ENCODE data around the gene PREX1. TPM values are rescaled to one million over a fixed set of nuclear protein-coding genes. Genes with fewer than 3 reads are reported as not detected.

PREX1 gene
- total and polyA plus RNA-seq, 4 donors: 29.5 to 121 (median 69.3) TPM

- H3K27me3 ChIP-seq (ENCODE audit: control insufficient read depth in 3 of 3, insufficient read depth in 3 of 3, low read length in 2 of 3): peaks cover 0 to 7% (median 0%) of the 10 kb centered on the region in 3 donors
- H3K27ac ChIP-seq (ENCODE audit: low read depth in 1 of 2, low read length in 1 of 2): no peak overlapping the region
- no peak for DNase-seq
- no peak overlapping the region for H3K4me3 ChIP-seq
- ATAC-seq (ENCODE audit: insufficient read depth, low FRiP score): no peak
- peaks cover 0 to 28% (median 0%) of the 10 kb centered on the region in 4 donors for H3K36me3 ChIP-seq (ENCODE audit: control insufficient read depth in 4 of 4, insufficient read depth in 4 of 4, low read length in 4 of 4)
- TF ChIP-seq CTCF (IDR thresholded peaks at IDR 0.05; ENCODE audit: control extremely low read depth, extremely low read depth): no peak
- WGBS, 2 donors: 53 to 71% methylated on average over 11 of the region's 11 CpGs
- no peaks in the 10 kb centered on the region for H3K9me3 ChIP-seq (ENCODE audit: control insufficient read depth in 4 of 4, insufficient read depth in 3 of 4, low read length in 3 of 4)
- H3K4me1 ChIP-seq (ENCODE audit: control insufficient read depth in 5 of 5, insufficient read depth in 5 of 5, low read length in 5 of 5): peaks cover 0 to 21% (median 7%) of the 10 kb centered on the region in 5 donors
- H3K9ac ChIP-seq (ENCODE audit: insufficient read depth in 1 of 2, low read length in 2 of 2): no peak overlapping the region
Measured at GRCh38 chr20:48669946-48670605, 157.7 kb downstream of the PREX1 start.

- no peak for ATAC-seq (ENCODE audit: insufficient read depth, low FRiP score)
- H3K4me1 ChIP-seq (ENCODE audit: control insufficient read depth in 5 of 5, insufficient read depth in 5 of 5, low read length in 5 of 5): peaks cover 0 to 21% (median 7%) of the 10 kb centered on the region in 5 donors
- no peak overlapping the region for H3K9ac ChIP-seq (ENCODE audit: insufficient read depth in 1 of 2, low read length in 2 of 2)
- H3K4me3 ChIP-seq: no peak overlapping the region
- 71 to 73% methylated on average over 10 of the region's 10 CpGs for WGBS, 2 donors
- H3K9me3 ChIP-seq (ENCODE audit: control insufficient read depth in 4 of 4, insufficient read depth in 3 of 4, low read length in 3 of 4): no peaks in the 10 kb centered on the region
- H3K27ac ChIP-seq (ENCODE audit: low read depth in 1 of 2, low read length in 1 of 2): peak overlapping the region in 1 of 2 donors; percentile 3
- H3K36me3 ChIP-seq (ENCODE audit: control insufficient read depth in 4 of 4, insufficient read depth in 4 of 4, low read length in 4 of 4): peaks cover 0 to 25% (median 0%) of the 10 kb centered on the region in 4 donors
- TF ChIP-seq CTCF (IDR thresholded peaks at IDR 0.05; ENCODE audit: control extremely low read depth, extremely low read depth): no peak
- peak; percentile 88 to 92 (median 91) for DNase-seq
- H3K27me3 ChIP-seq (ENCODE audit: control insufficient read depth in 3 of 3, insufficient read depth in 3 of 3, low read length in 2 of 3): peaks cover 0 to 7% (median 0%) of the 10 kb centered on the region in 3 donors
Measured at GRCh38 chr20:48668451-48668946, 159.3 kb downstream of the PREX1 start.

- H3K27me3 ChIP-seq (ENCODE audit: control insufficient read depth in 3 of 3, insufficient read depth in 3 of 3, low read length in 2 of 3): peaks cover 0 to 7% (median 0%) of the 10 kb centered on the region in 3 donors
- no peak overlapping the region for H3K9ac ChIP-seq (ENCODE audit: insufficient read depth in 1 of 2, low read length in 2 of 2)
- TF ChIP-seq CTCF (IDR thresholded peaks at IDR 0.05; ENCODE audit: control extremely low read depth, extremely low read depth): no peak
- peak overlapping the region in 1 of 2 donors; percentile 3 for H3K27ac ChIP-seq (ENCODE audit: low read depth in 1 of 2, low read length in 1 of 2)
- no peak overlapping the region for H3K4me3 ChIP-seq
- DNase-seq (no peak), ATAC-seq (ENCODE audit: insufficient read depth, low FRiP score) (no peak)
- peaks cover 0 to 21% (median 7%) of the 10 kb centered on the region in 5 donors for H3K4me1 ChIP-seq (ENCODE audit: control insufficient read depth in 5 of 5, insufficient read depth in 5 of 5, low read length in 5 of 5)
- 86 to 87% methylated on average over 15 of the region's 15 CpGs for WGBS, 2 donors
- no peaks in the 10 kb centered on the region for H3K9me3 ChIP-seq (ENCODE audit: control insufficient read depth in 4 of 4, insufficient read depth in 3 of 4, low read length in 3 of 4)
- H3K36me3 ChIP-seq (ENCODE audit: control insufficient read depth in 4 of 4, insufficient read depth in 4 of 4, low read length in 4 of 4): peaks cover 0 to 24% (median 0%) of the 10 kb centered on the region in 4 donors
Measured at GRCh38 chr20:48667889-48668413, 159.8 kb downstream of the PREX1 start.

Measured in lung (tissue), 12 donors.